ENCODE measurements around the gene MAP3K19.

The MAP3K19 gene

GRCh38 chr2:134949981-134950708 is 97.1 kb downstream of the MAP3K19 start:
- Histone ChIP-seq H3K9ac (ENCODE audit: low read length) (no peak overlapping the region), H3K27ac (ENCODE audit: low read depth, low read length) (no peak overlapping the region), H3K36me3 (ENCODE audit: control insufficient read depth, insufficient read depth, low read length) (peaks cover 85% of the 10 kb centered on the region), H3K4me3 (ENCODE audit: low read depth, low read length) (no peak overlapping the region), H3K27me3 (ENCODE audit: control insufficient read depth, insufficient read depth, low read length) (no peaks in the 10 kb centered on the region), H3K4me1 (ENCODE audit: control insufficient read depth, insufficient read depth, low read length) (no peaks in the 10 kb centered on the region; the same call in 1 of the 2 replicates), H3K9me3 (ENCODE audit: control insufficient read depth, insufficient read depth, low read depth, low read length) (no peaks in the 10 kb centered on the region)

GRCh38 chr2:134946073-134946472 is 101.2 kb downstream of the MAP3K19 start:
- Histone ChIP-seq H3K4me3 (ENCODE audit: low read depth, low read length) (no peak overlapping the region), H3K27ac (ENCODE audit: low read depth, low read length) (no peak overlapping the region), H3K27me3 (ENCODE audit: control insufficient read depth, insufficient read depth, low read length) (no peaks in the 10 kb centered on the region), H3K36me3 (ENCODE audit: control insufficient read depth, insufficient read depth, low read length) (peaks cover 69% of the 10 kb centered on the region), H3K9me3 (ENCODE audit: control insufficient read depth, insufficient read depth, low read depth, low read length) (no peaks in the 10 kb centered on the region), H3K9ac (ENCODE audit: low read length) (no peak overlapping the region), H3K4me1 (ENCODE audit: control insufficient read depth, insufficient read depth, low read length) (peaks cover 6% of the 10 kb centered on the region; the same call in 1 of the 2 replicates)

GRCh38 chr2:134944975-134945374 is 102.3 kb downstream of the MAP3K19 start:
- Histone ChIP-seq H3K9ac (ENCODE audit: low read length) (no peak overlapping the region), H3K9me3 (ENCODE audit: control insufficient read depth, insufficient read depth, low read depth, low read length) (no peaks in the 10 kb centered on the region), H3K27ac (ENCODE audit: low read depth, low read length) (0 out of 2 replicates have a peak overlapping the region, but pooled peaks have one; percentile 26), H3K4me3 (ENCODE audit: low read depth, low read length) (no peak overlapping the region), H3K27me3 (ENCODE audit: control insufficient read depth, insufficient read depth, low read length) (no peaks in the 10 kb centered on the region), H3K4me1 (ENCODE audit: control insufficient read depth, insufficient read depth, low read length) (peaks cover 6% of the 10 kb centered on the region; the same call in 1 of the 2 replicates), H3K36me3 (ENCODE audit: control insufficient read depth, insufficient read depth, low read length) (peaks cover 71% of the 10 kb centered on the region)

DNA sequence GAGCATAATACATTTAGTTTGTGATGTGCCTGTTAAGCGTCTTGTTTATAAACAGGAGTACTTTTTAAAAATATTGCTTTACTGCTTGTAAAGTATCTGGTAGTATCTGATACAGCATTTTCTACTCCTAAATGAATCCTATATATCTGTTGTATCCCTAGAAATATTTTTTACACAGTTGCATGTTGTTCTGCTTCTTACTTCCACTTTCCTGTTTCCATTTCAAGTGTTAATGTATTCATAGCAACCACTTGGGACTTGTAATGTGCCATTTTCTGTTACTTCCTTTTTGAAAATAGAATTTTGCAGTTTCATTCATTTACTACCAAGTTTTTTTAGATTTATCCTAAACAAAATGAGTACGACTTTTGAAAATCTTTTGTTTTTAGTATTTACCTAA is 103.7 kb downstream of the MAP3K19 start:
- H3K27me3 ChIP-seq (ENCODE audit: control insufficient read depth, insufficient read depth, low read length): no peaks in the 10 kb centered on the region
- no peak overlapping the region for H3K9ac ChIP-seq (ENCODE audit: low read length)
- peaks cover 6% of the 10 kb centered on the region; the same call in 1 of the 2 replicates for H3K4me1 ChIP-seq (ENCODE audit: control insufficient read depth, insufficient read depth, low read length)
- H3K9me3 ChIP-seq (ENCODE audit: control insufficient read depth, insufficient read depth, low read depth, low read length): no peaks in the 10 kb centered on the region
- no peak overlapping the region for H3K27ac ChIP-seq (ENCODE audit: low read depth, low read length)
- no peak overlapping the region for H3K4me3 ChIP-seq (ENCODE audit: low read depth, low read length)
- peaks cover 72% of the 10 kb centered on the region for H3K36me3 ChIP-seq (ENCODE audit: control insufficient read depth, insufficient read depth, low read length)

DNA sequence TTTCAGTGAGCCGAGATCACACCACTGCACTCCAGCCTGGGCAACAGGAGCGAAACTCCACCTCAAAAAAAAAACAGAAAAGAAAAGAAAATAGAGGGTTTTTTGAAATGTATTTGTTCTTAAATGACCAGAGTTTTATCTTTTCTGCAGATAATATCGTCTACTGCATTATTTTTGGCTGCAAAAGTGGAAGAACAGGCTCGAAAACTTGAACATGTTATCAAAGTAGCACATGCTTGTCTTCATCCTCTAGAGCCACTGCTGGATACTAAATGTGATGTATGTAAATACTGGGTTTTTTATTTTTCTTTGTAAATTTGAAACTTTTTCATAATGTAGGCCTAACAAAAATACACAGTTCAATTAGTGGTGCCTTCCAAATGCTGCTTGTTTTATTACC is 110.6 kb downstream of the MAP3K19 start:
- Histone ChIP-seq H3K4me1 (ENCODE audit: control insufficient read depth, insufficient read depth, low read length) (no peaks in the 10 kb centered on the region), H3K9ac (ENCODE audit: low read length) (no peak overlapping the region), H3K4me3 (ENCODE audit: low read depth, low read length) (no peak overlapping the region), H3K36me3 (ENCODE audit: control insufficient read depth, insufficient read depth, low read length) (peaks cover 52% of the 10 kb centered on the region), H3K27me3 (ENCODE audit: control insufficient read depth, insufficient read depth, low read length) (no peaks in the 10 kb centered on the region), H3K27ac (ENCODE audit: low read depth, low read length) (no peak overlapping the region), H3K9me3 (ENCODE audit: control insufficient read depth, insufficient read depth, low read depth, low read length) (no peaks in the 10 kb centered on the region)

DNA sequence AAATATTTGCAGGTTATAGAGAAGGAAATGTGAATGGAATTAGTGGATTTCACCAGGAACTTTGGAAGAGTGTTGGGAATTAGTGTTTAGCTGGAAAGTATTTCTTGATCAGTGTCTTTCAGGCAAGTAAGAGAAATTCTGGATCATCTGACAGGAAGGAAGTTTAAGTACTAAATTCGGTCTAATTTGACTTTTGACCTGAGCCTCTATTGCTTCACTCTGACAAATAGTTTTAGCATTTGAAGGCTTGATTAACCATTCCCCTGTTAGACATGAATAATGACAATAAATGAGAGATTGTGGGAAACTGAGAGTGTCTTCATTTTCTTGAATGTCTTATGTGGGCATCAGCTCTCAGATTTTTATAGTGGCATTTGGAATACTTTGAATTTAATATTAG is 112.6 kb downstream of the MAP3K19 start:
- H3K9me3 ChIP-seq (ENCODE audit: control insufficient read depth, insufficient read depth, low read depth, low read length): no peaks in the 10 kb centered on the region
- no peak overlapping the region for H3K9ac ChIP-seq (ENCODE audit: low read length)
- H3K36me3 ChIP-seq (ENCODE audit: control insufficient read depth, insufficient read depth, low read length): peaks cover 34% of the 10 kb centered on the region
- H3K4me1 ChIP-seq (ENCODE audit: control insufficient read depth, insufficient read depth, low read length): no peaks in the 10 kb centered on the region
- H3K27ac ChIP-seq (ENCODE audit: low read depth, low read length): no peak overlapping the region
- H3K27me3 ChIP-seq (ENCODE audit: control insufficient read depth, insufficient read depth, low read length): no peaks in the 10 kb centered on the region
- H3K4me3 ChIP-seq (ENCODE audit: low read depth, low read length): no peak overlapping the region

- no peak overlapping the region for H3K27ac ChIP-seq (ENCODE audit: low read depth, low read length)
- no peaks in the 10 kb centered on the region for H3K4me1 ChIP-seq (ENCODE audit: control insufficient read depth, insufficient read depth, low read length)
- H3K4me3 ChIP-seq (ENCODE audit: low read depth, low read length): no peak overlapping the region
- no peak overlapping the region for H3K9ac ChIP-seq (ENCODE audit: low read length)
- no peaks in the 10 kb centered on the region for H3K27me3 ChIP-seq (ENCODE audit: control insufficient read depth, insufficient read depth, low read length)
- no peaks in the 10 kb centered on the region for H3K9me3 ChIP-seq (ENCODE audit: control insufficient read depth, insufficient read depth, low read depth, low read length)
- H3K36me3 ChIP-seq (ENCODE audit: control insufficient read depth, insufficient read depth, low read length): peaks cover 30% of the 10 kb centered on the region
These were observed 113.1 kb downstream of the MAP3K19 start for GRCh38 chr2:134934150-134934549.

- Histone ChIP-seq H3K4me3 (ENCODE audit: low read depth, low read length) (no peak overlapping the region), H3K9me3 (ENCODE audit: control insufficient read depth, insufficient read depth, low read depth, low read length) (no peaks in the 10 kb centered on the region), H3K27ac (ENCODE audit: low read depth, low read length) (no peak overlapping the region), H3K4me1 (ENCODE audit: control insufficient read depth, insufficient read depth, low read length) (no peaks in the 10 kb centered on the region), H3K9ac (ENCODE audit: low read length) (no peak overlapping the region), H3K36me3 (ENCODE audit: control insufficient read depth, insufficient read depth, low read length) (peaks cover 26% of the 10 kb centered on the region), H3K27me3 (ENCODE audit: control insufficient read depth, insufficient read depth, low read length) (no peaks in the 10 kb centered on the region)
These were observed 113.5 kb downstream of the MAP3K19 start for GRCh38 chr2:134933732-134934131.

GRCh38 chr2:134932864-134933526 is 114.3 kb downstream of the MAP3K19 start:
- H3K36me3 ChIP-seq (ENCODE audit: control insufficient read depth, insufficient read depth, low read length): peaks cover 19% of the 10 kb centered on the region

GRCh38 chr2:134927195-134927594 is 120.1 kb downstream of the MAP3K19 start:
- Histone ChIP-seq H3K9me3 (ENCODE audit: control insufficient read depth, insufficient read depth, low read depth, low read length) (no peaks in the 10 kb centered on the region), H3K27me3 (ENCODE audit: control insufficient read depth, insufficient read depth, low read length) (no peaks in the 10 kb centered on the region), H3K4me3 (ENCODE audit: low read depth, low read length) (no peak overlapping the region), H3K27ac (ENCODE audit: low read depth, low read length) (no peak overlapping the region), H3K4me1 (ENCODE audit: control insufficient read depth, insufficient read depth, low read length) (peaks cover 11% of the 10 kb centered on the region), H3K9ac (ENCODE audit: low read length) (no peak overlapping the region), H3K36me3 (ENCODE audit: control insufficient read depth, insufficient read depth, low read length) (peaks cover 15% of the 10 kb centered on the region)

More at GRCh38 chr2:134932864-134933526, 114.3 kb downstream of the MAP3K19 start:
- Histone ChIP-seq H3K4me1 (ENCODE audit: control insufficient read depth, insufficient read depth, low read length) (no peaks in the 10 kb centered on the region), H3K4me3 (ENCODE audit: low read depth, low read length) (no peak overlapping the region), H3K27me3 (ENCODE audit: control insufficient read depth, insufficient read depth, low read length) (no peaks in the 10 kb centered on the region), H3K27ac (ENCODE audit: low read depth, low read length) (no peak overlapping the region), H3K9me3 (ENCODE audit: control insufficient read depth, insufficient read depth, low read depth, low read length) (no peaks in the 10 kb centered on the region), H3K9ac (ENCODE audit: low read length) (no peak overlapping the region)

DNA sequence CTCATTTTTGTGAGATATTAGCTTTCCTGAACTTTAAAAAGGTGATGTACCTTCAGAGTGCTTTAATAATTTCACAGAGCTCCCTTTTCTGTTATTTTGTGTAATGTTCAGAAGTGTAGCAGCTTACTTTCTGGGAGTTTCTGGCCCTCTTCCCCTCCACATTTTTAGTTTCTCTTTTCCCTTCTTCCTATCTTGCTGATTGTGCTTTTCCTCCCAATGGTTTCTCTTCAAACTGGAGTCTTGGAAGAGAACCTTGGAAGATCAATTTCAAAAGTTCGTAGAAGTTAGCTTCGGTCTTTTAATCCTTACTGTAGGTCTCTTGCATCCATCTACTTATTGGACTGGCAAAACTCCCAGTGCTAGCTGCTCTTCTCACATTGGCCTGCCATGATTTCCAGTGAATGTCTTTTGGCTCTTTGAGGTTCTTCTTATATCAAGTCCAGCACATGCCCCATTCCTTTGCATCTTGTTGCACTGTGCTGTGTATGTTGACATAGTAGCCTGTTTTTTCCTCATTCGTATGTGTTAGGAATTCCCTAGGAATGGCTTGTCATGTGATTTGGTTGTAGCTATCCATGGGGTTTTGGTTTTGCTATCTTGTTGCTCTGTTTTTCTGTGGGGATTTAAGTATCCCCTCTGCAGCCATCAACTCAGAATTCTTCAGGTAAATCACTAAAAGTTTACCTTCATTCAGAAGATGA is 120.9 kb downstream of the MAP3K19 start:
- Histone ChIP-seq H3K9ac (ENCODE audit: low read length) (no peak overlapping the region), H3K9me3 (ENCODE audit: control insufficient read depth, insufficient read depth, low read depth, low read length) (no peaks in the 10 kb centered on the region), H3K4me1 (ENCODE audit: control insufficient read depth, insufficient read depth, low read length) (peaks cover 11% of the 10 kb centered on the region), H3K27ac (ENCODE audit: low read depth, low read length) (0 out of 2 replicates have a peak overlapping the region, but pooled peaks have one; percentile 1), H3K4me3 (ENCODE audit: low read depth, low read length) (no peak overlapping the region), H3K36me3 (ENCODE audit: control insufficient read depth, insufficient read depth, low read length) (peaks cover 15% of the 10 kb centered on the region), H3K27me3 (ENCODE audit: control insufficient read depth, insufficient read depth, low read length) (no peaks in the 10 kb centered on the region)

All from HUES6 (cell line).